ENCODE measurements around the gene RPTOR.
A peak's percentile ranks its signal among the peaks of the same experiment; 100 is the strongest.

RPTOR gene

DNA sequence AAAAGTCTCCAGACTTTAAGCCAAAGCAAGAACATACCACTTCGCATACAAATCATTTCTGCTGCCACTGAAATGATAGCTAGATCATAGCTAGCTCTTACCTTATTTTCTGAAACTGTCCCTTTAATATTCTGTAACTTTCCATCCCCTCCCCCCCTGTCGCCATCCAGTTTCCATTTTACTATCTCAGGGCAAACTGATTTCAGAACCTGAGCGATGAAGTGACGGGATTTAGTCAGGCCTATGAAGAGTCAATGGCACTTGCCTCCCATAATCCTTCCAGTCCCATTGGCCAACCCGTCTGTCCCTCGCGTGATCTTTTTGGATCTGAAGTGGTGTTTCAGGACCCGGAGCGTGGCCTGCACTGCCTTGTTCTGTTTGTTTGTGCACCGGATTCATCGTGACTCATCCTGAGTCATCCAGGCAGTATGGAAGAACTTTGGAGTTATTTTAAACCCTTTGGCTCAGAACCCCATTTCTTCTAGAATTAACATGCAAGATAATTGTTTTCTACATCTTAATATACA is 247.2 kb downstream of the RPTOR start:
- no peak overlapping the region for H3K4me3 ChIP-seq (replicated peaks in 1 of 2; ENCODE audit: low read depth in 2 of 2, low read length in 2 of 2)
- peak; percentile 93 to 97 for DNase-seq (ENCODE audit: low read depth in 2 of 2)

DNA sequence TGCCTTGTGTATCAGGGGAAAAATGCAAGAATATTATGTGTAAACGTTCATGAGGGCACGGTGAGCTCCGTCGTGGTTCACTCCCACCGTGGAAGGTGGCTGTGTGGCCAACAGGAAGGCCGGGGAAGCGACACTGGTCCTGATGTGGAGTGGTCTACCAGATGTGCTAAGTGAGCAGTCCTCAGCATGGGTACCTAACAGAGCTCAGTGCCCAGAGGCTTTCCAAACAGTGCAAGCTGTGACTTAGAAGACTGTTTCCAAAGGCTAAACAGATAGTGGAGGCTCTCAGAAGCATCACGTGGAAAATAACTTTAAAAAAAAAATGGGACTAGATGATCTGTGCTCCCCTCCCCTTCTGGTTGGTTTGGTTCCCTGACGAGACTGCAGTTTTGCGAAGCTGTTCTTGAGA is 247.7 kb downstream of the RPTOR start:
- H3K4me3 ChIP-seq (replicated peaks in 1 of 2; ENCODE audit: low read depth in 2 of 2, low read length in 2 of 2) = no peak overlapping the region

More for the DNA sequence above, 247.2 kb downstream of the RPTOR start:
- no peak for TF ChIP-seq CTCF (IDR thresholded peaks at IDR 0.05; ENCODE audit: low read depth, low read length)

GRCh38 chr17:80793421-80793820 is 248.8 kb downstream of the RPTOR start:
- no peak for TF ChIP-seq CTCF (IDR thresholded peaks at IDR 0.05; ENCODE audit: low read depth, low read length)
- DNase-seq (ENCODE audit: low read depth in 2 of 2) = no peak
- no peak overlapping the region for H3K4me3 ChIP-seq (replicated peaks in 1 of 2; ENCODE audit: low read depth in 2 of 2, low read length in 2 of 2)

More for the DNA sequence above, 247.7 kb downstream of the RPTOR start:
- peak in 1 of 2 donors; percentile 26 for DNase-seq (ENCODE audit: low read depth in 2 of 2)
- TF ChIP-seq CTCF (IDR thresholded peaks at IDR 0.05; ENCODE audit: low read depth, low read length) = no peak

DNA sequence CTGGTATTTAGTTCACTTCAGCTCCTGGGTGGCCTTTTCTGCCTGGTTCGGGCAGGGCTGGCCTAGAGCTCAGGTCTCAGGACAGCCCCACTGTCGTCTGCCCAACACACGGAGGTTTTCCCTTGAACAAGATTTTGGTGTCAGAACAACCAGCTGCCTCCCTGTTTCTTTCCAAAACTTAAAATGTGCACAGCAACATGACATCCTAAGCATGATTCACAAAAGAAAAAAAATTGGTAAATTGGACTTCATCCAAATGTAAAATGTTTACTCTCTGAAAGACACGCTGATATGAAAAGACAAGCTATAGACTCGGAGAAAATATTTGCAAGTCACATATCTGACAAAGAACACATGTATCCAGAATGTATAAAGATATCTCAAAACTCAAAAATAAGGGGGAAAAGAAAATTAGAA is 249.2 kb downstream of the RPTOR start:
- peak; percentile 69 to 76 for DNase-seq (ENCODE audit: low read depth in 2 of 2)
- no peak for TF ChIP-seq CTCF (IDR thresholded peaks at IDR 0.05; ENCODE audit: low read depth, low read length)
- no peak overlapping the region for H3K4me3 ChIP-seq (replicated peaks in 1 of 2; ENCODE audit: low read depth in 2 of 2, low read length in 2 of 2)

- no peak for TF ChIP-seq CTCF (IDR thresholded peaks at IDR 0.05; ENCODE audit: low read depth, low read length)
- no peak for DNase-seq (ENCODE audit: low read depth in 2 of 2)
These were observed 249.8 kb downstream of the RPTOR start for GRCh38 chr17:80794281-80795089.

DNA sequence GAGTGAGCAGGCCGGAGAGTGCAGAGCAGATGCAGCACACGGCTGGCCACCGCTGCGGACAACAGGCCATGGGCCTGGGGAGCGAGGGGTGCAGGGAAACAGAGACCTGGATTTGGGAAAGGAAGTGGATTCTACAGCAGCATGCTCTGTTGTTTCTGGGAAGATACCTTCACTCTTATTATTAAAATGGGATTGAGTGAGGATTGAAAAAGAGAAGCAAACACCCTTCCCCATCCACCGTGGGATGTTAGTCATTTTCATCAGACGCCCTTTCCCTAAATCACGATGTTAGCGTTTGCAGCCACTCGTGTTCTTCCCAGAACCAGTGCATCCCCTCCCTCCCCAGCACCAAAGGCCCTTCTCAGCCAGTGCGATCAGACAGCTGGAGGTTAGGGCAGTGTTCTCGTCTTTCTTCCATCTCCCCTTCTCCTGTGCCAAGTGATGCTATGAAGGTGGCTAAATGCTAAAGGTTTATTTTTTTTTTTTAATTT is 250.5 kb downstream of the RPTOR start:
- no peak for TF ChIP-seq CTCF (IDR thresholded peaks at IDR 0.05; ENCODE audit: low read depth, low read length)
- no peak overlapping the region for H3K4me3 ChIP-seq (replicated peaks in 1 of 2; ENCODE audit: low read depth in 2 of 2, low read length in 2 of 2)
- DNase-seq (ENCODE audit: low read depth in 2 of 2) = no peak

More at GRCh38 chr17:80794281-80795089, 249.8 kb downstream of the RPTOR start:
- H3K4me3 ChIP-seq (replicated peaks in 1 of 2; ENCODE audit: low read depth in 2 of 2, low read length in 2 of 2) = no peak overlapping the region

All from cardiac fibroblast (primary cell).